HEK293 (cell line): Measurements from ENCODE around the gene FAM193B.

ENCODE experiments used
- CTCF ChIP-seq: fragments of 450-650 bp; formaldehyde crosslinking; IDR thresholded peaks from 2 replicates; pipeline ENCODE4 v1.5.1; 2016; ENCODE audit warnings: missing biosample characterization, missing genetic modification characterization
- HOXD13 ChIP-seq: sonication (generic); formaldehyde crosslinking; IDR thresholded peaks from 2 replicates; pipeline ENCODE4 v1.8.0; 2022; ENCODE audit warnings: missing genetic modification reagents, borderline replicate concordance
- YY1 ChIP-seq: fragments of 450-650 bp; formaldehyde crosslinking; IDR thresholded peaks from 2 replicates; pipeline ENCODE4 v1.5.1; 2018; ENCODE audit warnings: missing biosample characterization, missing genetic modification characterization
- ZNF404 ChIP-seq: fragments of 450-650 bp; formaldehyde crosslinking; IDR thresholded peaks from 2 replicates; pipeline ENCODE4 v1.5.1; 2017; ENCODE audit warnings: missing biosample characterization, missing genetic modification characterization
- ZNF707 ChIP-seq: fragments of 450-650 bp; formaldehyde crosslinking; IDR thresholded peaks from 2 replicates; pipeline ENCODE4 v1.5.1; 2016; ENCODE audit warnings: missing biosample characterization, missing genetic modification characterization
- ZNF776 ChIP-seq: fragments of 450-650 bp; formaldehyde crosslinking; IDR thresholded peaks from 2 replicates; pipeline ENCODE4 v1.5.0; 2017; ENCODE audit warnings: missing biosample characterization, missing genetic modification characterization, borderline replicate concordance

- TF ChIP-seq HOXD13 (CRISPR knock-in tag) (no peak), ZNF404 (tag by site-specific recombination) (no peak), CTCF (tag by site-specific recombination) (no peak), ZNF707 (tag by site-specific recombination) (no peak), YY1 (no peak), ZNF776 (tag by site-specific recombination) (no peak)
These were observed 3.4 kb upstream of the FAM193B start for GRCh38 chr5:177557796-177558195.
